HG02610 (cell line): ENCODE results near the gene IGFBP5.

Experiments used
- ATAC-seq: cut with Tn5 transposase; IDR thresholded peaks from one replicate; pipeline ENCODE4 v1.9.1; 2021; ENCODE audit warnings: mild to moderate bottlenecking, moderate library complexity; ENCODE audit not compliant: unreplicated experiment

IGFBP5 gene

GRCh38 chr2:216690456-216690852 is 4.9 kb downstream of the IGFBP5 start:
- ATAC-seq = no peak

- ATAC-seq = no peak
Measured at GRCh38 chr2:216689397-216689796, 6.0 kb downstream of the IGFBP5 start.

DNA sequence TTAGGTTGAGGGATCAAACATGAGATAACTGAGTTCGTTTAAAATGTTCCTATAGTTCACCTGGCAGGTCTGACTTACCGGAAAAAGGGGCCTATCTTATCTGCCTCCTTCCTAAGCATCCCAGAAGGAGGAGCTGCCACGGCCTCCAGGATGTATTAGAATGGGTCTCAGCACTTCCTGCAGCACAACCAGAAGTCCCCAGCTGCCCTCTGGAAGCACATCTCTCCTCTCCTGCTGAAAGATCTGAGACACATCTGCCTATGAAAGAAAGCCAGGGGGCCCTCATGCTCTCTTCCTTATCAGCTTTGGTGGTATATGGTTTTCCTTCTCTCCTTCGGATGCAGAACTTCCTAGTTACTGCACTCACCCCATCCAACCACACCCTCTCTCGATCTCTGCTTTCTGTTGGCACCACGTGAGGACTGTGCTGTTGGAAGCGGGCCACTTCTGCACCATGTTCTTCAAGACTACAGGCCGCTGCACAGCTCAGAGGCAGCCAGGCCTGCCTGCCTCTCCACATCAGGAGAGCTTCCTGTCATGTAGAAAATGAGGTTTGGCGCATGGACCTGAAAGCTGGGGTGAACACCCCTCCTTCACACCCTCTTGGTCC is 6.5 kb downstream of the IGFBP5 start:
- no peak for ATAC-seq

DNA sequence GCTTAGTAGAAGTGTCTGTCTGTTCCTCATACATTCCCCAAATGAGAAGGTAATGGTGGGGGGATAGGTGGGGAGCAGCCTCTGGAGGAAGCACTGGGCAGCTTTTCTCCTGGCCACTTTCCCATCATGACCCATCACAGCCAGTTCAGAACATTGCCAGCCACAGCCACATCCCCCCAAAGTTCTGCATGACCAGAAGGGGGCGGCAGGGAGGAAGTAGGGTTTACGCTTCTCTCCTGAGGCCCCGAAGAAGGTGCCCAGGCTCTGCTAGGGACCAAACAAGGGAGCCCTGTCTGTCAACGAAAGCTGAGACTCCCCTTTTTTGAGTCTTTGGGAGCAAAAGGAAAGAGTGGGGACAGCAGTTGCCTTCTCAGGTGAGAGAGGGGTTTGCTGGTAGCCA is 7.7 kb downstream of the IGFBP5 start:
- no peak for ATAC-seq

DNA sequence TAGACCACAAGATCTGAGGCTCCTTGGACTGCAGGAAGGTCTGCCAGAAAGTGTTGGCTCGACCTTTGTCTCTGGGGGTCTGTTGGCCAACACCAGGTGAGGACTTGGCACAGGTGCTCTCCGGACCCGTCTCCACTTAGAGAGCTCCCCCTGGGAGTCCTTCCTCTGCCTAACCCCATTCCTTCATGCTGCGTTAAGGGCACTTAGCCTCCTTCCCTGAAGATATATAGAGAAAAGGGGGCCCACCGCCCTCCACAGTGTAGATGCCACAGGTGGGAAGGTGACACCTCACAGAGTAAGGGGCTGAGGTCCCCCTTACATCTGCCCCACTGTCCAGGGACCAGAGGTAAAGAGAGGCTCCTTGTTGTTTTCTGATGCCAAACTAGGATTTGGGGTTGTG is 8.2 kb downstream of the IGFBP5 start:
- ATAC-seq = no peak

- ATAC-seq = no peak
Measured at GRCh38 chr2:216685327-216685875, 9.9 kb downstream of the IGFBP5 start.

GRCh38 chr2:216683846-216684245 is 11.5 kb downstream of the IGFBP5 start:
- ATAC-seq = no peak

- no peak for ATAC-seq
Measured at GRCh38 chr2:216681683-216682082, 13.7 kb downstream of the IGFBP5 start.

DNA sequence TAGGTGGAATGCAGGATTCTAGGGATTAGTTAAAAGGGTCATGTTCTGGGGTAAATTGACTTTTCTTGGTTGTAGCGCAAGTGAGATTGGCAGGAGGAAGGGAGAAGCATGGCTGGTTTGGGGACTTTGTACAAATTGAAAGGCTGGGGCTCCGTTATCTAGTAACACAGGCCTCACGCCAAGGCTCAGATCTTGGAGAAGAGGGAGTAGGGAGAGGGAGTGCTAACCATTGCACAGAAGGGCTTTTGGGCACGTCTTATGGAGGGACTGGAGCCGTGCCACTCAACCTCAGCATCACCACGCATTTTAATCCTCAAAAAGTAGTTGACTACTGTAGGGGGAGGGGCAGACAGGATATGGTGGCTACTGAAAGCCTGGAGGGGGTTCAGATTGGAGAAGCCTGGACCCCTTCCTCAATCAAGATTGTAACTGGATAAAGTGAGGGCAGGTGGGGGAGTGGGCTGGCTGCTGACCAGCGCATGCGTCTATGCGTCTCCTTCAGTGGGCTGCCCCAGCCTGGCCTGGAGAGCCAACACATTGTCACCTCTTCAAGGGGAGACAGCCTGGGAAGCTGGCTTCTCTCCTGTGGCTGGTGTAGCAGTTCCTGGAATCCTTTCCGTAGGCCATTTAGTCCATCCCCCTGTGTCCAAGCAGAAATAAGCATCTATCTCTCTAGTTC is 14.3 kb downstream of the IGFBP5 start:
- no peak for ATAC-seq

GRCh38 chr2:216679658-216680024 is 15.7 kb downstream of the IGFBP5 start:
- ATAC-seq = no peak

- ATAC-seq = no peak
Measured at GRCh38 chr2:216678813-216679657, 16.3 kb downstream of the IGFBP5 start.

DNA sequence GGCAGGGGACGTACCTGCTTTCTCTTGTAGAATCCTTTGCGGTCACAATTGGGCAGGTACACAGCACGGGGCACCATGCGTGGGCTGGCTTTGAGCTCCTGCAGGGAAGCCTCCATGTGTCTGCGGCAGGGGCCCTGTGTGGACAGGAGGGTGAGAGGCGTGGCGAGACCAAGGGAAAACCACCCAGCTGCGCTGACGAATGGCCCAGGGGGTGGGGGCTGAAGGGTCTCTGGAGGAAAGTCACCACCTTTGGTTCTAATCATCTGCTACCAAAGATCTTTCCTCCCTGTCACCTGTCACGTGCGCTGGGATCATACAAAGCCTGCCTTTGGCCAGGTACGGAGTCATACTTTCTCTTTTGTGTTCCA is 17.3 kb downstream of the IGFBP5 start:
- no peak for ATAC-seq

- ATAC-seq = no peak
Measured at GRCh38 chr2:216677439-216678097, 17.8 kb downstream of the IGFBP5 start.

- ATAC-seq = no peak
Measured at GRCh38 chr2:216676630-216677029, 18.7 kb downstream of the IGFBP5 start.

DNA sequence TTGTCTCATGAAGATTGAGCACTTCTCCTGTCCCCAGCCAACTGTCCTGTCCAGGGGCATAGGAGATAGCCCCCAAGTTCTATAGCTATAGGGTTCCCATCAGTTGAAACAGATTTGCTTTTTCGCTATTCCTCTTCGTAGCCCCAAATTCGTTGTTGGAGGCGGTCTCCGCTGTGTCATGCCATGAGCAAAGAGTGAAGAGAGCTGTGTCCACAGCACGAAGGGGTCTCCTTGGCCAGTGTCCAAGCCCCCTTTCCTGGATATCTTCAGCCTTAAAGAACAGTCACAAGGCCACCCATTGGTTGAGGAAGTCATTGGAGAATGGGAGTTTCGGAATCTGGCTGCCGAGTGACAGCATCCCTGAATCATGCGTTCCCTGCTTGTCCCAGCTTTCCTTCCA is 21.0 kb downstream of the IGFBP5 start:
- ATAC-seq = no peak

DNA sequence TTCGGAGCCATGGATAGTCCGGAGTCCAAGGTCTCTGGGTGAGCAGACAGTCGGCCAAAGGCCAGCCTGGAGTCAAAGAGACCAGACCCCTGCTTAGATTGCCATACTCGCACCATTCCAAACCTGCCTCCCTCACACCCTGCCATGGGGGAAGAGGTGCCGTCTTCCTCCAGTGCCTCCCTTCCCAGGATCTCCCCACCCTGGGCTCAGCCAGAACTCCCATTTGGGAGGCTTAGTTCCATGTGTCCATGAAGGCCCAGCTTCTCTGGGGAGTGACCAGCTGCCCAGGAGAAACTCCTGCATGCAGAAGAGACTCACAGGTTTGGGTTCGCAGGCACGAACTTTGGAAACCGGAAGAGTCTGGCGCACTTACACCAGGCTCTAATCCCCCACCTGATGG is 21.7 kb downstream of the IGFBP5 start:
- no peak for ATAC-seq

DNA sequence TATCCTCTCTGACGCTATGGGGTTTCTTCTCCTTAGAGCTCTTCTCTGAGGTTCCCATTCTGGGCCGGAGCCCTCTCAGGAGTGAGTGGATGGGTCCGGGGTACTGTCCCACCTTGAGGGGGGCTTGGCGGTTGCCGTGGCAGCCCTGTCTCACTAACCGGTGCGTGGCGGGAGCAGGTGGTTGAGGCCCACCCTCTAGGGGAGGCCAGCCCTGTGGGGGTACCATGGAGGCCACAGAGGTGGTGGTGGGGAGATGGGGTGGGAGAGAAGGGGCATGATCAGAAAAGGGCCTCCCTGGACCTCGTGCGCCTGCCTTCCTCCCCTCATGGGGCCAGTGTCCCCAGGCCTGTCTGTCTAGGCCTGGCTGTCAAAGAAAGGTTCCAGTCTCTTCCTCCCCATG is 22.3 kb downstream of the IGFBP5 start:
- ATAC-seq = no peak

DNA sequence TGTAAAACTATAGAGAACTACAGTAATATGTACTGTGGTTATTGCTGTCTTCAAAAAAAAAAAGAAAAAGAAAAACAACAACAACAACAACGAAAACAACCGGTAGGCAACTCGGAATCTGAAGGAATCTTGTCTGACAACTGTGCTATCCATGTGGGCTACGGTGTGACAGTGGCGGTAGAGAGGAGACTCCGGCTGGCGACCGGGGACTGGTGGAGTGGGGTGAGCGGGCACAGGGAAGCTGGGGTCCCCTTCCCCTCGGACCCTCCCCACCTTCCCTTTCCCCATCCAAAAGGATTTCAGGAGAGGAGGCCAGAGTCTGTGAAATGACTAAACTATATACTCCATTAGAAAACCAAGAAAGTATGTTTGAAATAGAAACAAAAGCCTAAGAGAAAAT is 22.9 kb downstream of the IGFBP5 start:
- no peak for ATAC-seq

DNA sequence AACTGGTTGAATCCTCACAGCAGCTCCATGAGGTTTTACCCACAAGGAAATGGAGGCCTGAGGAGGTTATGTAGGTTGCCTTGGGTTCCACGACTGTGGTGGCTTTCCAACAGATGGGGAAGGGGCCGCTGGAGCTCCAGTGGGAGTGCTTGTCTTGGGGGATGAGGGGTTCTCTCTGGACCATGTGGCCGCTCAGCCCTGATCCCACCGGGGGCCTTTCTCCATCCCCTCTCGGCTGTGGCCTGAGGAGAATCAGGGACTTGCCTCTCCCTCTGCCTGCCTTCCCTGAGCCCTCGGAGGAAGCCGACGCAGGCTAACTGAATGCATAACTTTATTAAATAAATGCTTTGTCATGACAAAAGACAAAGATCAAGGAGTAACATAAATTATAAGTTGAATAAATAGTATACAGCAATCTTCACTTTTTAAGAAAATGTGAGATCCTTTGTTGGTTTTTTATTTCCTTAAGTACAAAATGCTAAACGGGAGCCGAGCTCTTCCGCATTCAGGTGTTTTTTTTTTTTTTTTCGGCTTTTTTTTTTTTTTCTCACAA is 23.5 kb downstream of the IGFBP5 start:
- no peak for ATAC-seq

GRCh38 chr2:216671081-216671411 is 24.3 kb downstream of the IGFBP5 start:
- no peak for ATAC-seq
